ENCODE measurements around the gene NAV1. TPM values are rescaled to one million over a fixed set of nuclear protein-coding genes. Genes with fewer than 3 reads are reported as not detected.

NAV1 gene
- total and polyA plus RNA-seq, 2 of the 8 experiments (the other 6 are each of a cell fraction or from before 2014, with no cell fraction given) = 9.9 to 42.7 TPM

- TF ChIP-seq, protein P1, sequence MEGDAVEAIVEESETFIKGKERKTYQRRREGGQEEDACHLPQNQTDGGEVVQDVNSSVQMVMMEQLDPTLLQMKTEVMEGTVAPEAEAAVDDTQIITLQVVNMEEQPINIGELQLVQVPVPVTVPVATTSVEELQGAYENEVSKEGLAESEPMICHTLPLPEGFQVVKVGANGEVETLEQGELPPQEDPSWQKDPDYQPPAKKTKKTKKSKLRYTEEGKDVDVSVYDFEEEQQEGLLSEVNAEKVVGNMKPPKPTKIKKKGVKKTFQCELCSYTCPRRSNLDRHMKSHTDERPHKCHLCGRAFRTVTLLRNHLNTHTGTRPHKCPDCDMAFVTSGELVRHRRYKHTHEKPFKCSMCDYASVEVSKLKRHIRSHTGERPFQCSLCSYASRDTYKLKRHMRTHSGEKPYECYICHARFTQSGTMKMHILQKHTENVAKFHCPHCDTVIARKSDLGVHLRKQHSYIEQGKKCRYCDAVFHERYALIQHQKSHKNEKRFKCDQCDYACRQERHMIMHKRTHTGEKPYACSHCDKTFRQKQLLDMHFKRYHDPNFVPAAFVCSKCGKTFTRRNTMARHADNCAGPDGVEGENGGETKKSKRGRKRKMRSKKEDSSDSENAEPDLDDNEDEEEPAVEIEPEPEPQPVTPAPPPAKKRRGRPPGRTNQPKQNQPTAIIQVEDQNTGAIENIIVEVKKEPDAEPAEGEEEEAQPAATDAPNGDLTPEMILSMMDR (IDR thresholded peaks at IDR 0.05; ENCODE audit: control extremely low read depth in 1 of 3, insufficient read depth in 1 of 3, low read depth in 1 of 3, low read length in 3 of 3) = no peak
- TF ChIP-seq POU5F1 (IDR thresholded peaks at IDR 0.05; ENCODE audit: low read depth, low read length) (no peak), SAP30 (IDR thresholded peaks at IDR 0.05; ENCODE audit: insufficient read depth, insufficient replicate concordance, low read length) (peak; percentile 60), RXRA (IDR thresholded peaks at IDR 0.05; ENCODE audit: insufficient read depth, low read depth, low read length) (no peak), TAF1 (IDR thresholded peaks at IDR 0.05; ENCODE audit: low read depth, low read length) (no peak), KDM1A (IDR thresholded peaks at IDR 0.05; ENCODE audit: borderline replicate concordance, low read length) (no peak), BCL11A (IDR thresholded peaks at IDR 0.05; ENCODE audit: low read depth in 2 of 2, low read length in 2 of 2) (no peak), SP1 (IDR thresholded peaks at IDR 0.05; ENCODE audit: low read depth, low read length) (no peak), CHD2 (IDR thresholded peaks at IDR 0.05; ENCODE audit: low read length) (no peak), EZH2 (IDR thresholded peaks at IDR 0.05; ENCODE audit: low read depth, low read length, severe bottlenecking) (no peak), ATF2 (IDR thresholded peaks at IDR 0.05; ENCODE audit: low read length) (no peak), ASH2L (IDR thresholded peaks at IDR 0.05; ENCODE audit: low read length) (peak; percentile 65), PHF8 (conservative IDR thresholded peaks at IDR 0.05; ENCODE audit: low read depth, low read length) (no peak; the same call in 1 of the 2 replicates), SP2 (IDR thresholded peaks at IDR 0.05; ENCODE audit: low read length) (no peak), SUZ12 (IDR thresholded peaks at IDR 0.05; ENCODE audit: low read length) (peak; percentile 51; the same call in 1 of the 2 replicates), HDAC2 (IDR thresholded peaks at IDR 0.05; ENCODE audit: borderline replicate concordance in 1 of 2, low read depth in 2 of 2, low read length in 2 of 2) (0 out of 4 replicates have a peak, but pooled peaks have one; percentile 8 to 54)
- TF ChIP-seq, protein P2, sequence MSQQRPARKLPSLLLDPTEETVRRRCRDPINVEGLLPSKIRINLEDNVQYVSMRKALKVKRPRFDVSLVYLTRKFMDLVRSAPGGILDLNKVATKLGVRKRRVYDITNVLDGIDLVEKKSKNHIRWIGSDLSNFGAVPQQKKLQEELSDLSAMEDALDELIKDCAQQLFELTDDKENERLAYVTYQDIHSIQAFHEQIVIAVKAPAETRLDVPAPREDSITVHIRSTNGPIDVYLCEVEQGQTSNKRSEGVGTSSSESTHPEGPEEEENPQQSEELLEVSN (IDR thresholded peaks at IDR 0.05) = no peak; the same call in 1 of the 2 replicates
These were observed at the start of gene NAV1 (continued) for GRCh38 chr1:201538612-201539551.

Measured in H1 (cell line).